ENCODE results near the gene VPS26B.
"Not testable (repeated sequence)": the region's sequence is repeated elsewhere in the genome, so short reads cannot be mapped to it uniquely, and the experiment has no call there.

The VPS26B gene

DNA sequence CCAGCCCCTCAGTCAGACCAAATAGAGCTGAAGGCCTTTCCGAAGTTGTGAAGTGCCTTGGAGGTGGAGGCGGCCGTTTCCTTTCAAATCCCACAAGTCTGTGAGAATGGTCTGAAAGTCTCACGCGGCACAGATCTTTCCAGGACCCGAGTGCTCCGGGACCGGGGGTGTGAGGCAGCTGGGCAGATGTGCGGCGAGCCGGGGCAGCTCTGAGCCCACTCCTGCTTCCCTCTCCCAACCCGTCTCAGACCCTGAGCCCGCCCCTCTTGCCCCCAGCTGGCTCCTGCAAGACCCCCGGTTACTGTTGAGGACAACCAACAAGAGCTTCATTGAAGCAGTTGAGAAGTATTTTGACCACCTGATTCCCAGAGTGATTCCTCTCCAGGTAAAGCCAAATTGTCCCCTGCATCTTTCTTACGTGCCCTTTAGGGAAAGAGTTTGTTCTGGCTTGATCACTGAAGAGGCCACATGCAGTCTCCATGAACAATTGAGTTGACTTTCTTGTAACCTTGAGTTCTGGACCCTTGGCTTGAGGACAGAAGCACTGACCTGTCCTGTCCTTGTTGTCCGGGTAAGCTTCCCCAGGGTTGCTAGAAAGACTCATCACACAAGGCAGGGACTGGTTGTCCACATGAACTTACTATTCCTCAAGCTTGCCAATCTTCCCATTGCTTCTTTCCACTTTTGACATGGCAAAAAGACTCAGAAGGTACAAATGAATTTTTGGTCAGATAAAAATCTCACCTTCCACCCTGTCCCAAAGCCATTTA, 59.2 kb downstream of the VPS26B start:
- no peak for DNase-seq

DNA sequence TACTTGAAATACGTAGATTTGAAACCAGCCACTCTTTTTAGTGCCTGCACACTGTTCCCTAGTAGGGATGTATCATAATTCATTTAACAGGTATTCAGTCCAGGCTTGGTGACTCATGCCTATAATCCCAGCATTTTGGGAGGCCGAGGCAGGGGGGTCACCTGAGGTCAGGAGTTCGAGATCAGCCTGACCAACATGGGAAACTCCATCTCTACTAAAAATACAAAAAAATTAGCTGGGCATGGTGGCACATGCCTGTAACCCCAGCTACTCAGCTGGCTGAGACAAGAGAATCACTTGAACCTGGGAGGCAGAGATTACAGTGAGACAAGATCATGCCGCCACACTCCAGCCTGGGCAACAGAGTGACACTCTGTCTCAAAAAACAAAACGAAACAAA, 59.9 kb downstream of the VPS26B start:
- DNase-seq: not testable (repeated sequence)

DNA sequence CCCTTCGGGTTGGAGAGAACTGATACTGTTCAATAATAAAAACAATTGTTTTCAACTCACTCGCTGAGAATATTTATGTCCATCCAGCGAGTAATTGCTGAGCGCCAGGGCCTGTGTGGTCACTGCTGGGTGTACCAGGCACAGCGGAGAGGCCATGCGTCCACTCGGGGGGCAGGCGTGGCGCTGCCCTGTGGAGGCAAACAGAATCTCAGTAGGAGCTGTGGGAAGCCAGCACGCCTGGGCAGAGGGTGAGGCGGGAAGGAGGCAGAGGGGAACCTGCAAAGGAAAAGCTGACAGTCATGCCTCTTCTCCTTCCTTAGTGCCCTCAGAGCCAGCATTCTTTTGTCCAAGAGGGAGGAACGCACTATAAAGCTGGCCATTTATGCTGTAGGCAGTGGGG, 63.1 kb downstream of the VPS26B start:
- no peak for DNase-seq

DNA sequence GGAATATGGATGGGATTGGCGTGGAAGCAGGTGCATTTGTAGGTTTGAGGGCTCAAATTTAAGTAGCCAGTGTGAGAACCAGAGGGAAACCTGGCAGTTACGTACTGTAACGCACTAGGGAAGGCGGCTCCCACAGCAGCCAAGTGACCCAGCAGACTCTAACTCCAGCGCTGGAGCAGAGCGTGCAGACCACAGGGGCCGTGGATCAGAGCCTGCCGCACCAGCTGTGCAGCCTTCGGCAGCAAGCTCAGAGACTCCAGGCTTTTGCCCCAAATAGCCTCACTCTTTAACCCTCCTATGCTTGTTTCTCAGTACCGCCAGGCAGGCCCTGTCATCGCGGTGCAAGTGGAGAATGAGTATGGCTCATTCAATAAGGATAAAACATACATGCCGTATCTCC, 64.0 kb downstream of the VPS26B start:
- DNase-seq: no peak

DNA sequence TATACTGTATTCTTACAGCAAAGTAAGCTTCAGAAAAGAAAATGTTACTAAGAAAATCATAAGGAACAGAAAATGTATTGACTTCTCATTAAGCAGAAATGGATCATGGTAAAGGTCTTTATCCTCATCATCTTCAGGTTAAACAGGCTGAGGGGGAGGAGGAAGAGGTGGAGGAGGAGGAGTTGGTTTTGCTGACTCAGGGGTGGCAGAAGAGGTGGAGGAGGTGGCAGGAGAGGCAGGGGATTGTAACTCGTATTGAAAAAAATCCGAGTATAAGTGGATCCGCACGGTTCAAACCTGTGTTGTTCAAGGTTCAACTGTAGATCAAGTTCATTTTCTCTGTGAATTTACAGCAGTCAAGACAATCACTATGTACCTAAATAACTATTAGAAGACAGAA, 64.7 kb downstream of the VPS26B start:
- no peak for DNase-seq

DNA sequence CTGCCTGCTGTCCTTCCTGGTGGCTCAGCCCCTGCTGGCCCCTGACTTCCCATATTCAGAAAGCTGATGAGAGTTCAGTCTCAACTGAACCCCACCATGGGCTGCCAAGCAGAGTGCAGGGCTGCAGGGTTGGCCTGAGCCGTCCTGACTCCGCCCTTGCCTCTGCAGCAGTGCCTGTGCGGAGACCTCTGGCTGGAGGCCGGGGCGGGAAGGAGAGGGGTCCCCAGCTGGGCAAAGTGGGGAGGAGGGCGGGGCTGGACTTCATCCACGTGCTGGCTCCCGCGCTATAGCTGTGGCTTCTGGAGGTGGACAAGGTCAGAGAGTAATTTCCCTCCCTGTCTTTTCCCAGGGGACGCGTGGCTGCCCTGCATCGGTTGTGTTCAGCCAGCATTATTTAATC, 65.3 kb downstream of the VPS26B start:
- no peak for DNase-seq

DNA sequence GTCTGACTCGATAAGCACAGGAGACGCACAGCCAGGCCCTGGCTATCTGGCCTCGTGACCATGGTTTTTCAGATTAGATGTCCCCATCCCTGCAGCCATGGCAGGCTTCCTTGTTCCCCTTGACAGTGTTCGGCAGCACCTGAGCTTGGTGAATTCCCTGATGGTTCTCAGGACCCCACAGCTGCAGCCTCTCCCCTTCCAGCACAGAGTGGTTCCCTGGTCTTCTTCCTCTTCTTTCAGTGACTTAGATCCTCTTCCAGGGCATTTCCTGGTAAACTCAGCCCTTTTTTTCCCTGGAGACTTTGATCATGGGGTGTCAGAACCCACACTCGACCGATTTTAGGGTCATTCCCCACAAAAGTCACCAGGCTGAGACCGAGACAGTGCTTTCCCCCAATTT, 66.2 kb downstream of the VPS26B start:
- no peak for DNase-seq

DNA sequence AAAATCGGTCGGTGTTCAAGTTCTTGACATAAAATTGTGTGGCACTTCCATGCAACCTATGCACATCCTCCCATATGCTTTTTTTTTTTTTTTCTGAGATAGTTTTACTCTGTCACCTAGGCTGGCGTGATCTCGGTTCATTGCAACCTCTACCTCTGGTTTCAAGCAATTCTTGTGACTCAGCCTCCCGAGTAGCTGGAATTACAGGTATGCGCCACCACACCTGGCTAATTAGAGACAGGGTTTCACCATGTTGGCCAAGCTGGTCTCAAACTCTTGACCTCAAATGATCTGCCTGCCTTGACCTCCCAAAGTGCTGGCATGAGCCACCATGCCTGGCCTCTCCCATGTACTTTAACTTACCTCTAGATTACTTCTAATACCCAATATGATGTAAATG, 66.7 kb downstream of the VPS26B start:
- no peak for DNase-seq

DNA sequence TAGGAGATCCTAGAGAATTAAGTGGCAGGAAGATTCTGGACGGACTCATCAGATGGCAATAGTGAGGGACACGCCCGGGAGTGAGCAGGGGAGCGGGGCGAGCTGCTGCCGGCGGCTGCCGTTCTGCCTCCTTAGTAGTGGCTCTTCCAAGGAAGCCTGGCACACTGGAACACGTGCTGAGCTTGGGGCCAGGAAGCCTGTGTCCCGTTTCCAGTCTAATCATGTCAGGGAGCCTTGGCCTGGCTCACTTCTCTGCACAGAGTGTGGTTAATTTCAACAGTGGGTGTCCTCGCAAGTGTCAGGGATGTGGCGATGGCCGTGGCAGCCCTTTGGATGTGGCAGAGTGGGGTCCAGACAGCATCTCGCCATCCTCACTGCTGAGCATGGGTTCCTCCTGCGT, 68.2 kb downstream of the VPS26B start:
- DNase-seq: no peak

DNA sequence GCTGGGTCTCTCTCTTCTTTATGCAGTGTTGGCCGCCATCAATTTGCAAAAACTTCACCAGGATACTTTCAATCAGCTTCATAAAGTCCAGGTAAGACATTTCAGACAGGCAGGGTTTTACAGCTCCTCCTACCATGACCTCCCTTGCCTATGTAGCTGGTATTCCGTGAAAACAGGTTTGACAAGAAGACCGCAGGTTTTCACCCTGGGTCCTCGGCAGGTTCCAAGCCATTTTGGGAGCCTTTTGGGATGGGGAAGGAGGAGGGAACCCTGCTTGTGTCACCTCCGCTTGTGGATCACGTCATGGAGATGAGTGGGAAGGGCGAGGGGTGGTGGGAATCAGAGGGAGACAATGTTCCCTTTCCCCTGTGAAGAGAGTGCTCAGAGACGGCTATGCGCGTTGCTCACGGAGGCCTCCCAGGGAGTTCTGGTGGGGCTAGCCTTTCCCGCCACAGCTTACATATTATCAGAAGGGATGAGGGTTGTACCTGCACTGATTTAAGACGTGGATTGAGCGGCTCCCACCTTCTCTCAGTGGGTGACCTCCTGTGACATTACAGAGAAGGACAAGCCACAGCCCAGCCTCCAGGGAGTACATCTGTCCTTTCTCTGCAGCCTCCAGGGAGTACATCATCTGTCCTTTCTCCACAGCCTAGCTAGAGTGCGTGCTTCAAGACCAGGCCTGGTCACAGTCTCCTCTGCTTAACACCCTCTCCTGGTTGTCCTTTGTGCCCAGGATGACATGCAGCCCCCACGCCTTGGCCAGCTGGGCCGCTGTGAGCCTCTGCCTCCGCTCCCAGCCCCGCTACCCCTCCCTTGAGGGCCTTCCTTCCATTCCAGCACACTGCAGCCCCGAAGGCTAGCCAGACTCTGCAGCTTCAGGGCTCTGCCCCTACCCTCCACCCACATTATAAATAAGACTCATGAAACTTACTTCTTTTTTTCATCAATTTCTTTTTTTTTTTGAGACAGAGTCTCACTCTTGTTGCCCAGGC, 68.9 kb downstream of the VPS26B start:
- DNase-seq: no peak

DNA sequence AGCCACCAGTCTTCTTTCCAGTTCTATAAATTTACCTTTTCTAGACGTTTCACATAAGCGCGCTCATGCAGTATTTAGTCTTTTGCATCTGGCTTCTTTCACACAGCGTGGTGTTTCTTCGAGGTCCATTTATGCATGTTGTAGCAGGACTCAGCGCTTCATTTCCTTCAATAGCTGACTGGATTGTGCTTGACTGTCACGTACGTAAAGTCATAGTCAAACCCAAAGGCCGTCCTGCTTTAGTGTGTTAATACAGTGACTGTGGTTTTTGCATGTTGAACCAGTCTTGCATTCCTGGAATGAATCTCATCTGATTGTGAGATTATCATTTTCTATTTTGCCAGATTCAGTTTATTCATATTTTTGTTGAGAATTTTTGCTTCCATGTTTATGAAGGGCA, 70.2 kb downstream of the VPS26B start:
- DNase-seq: no peak

All from NCI-H2171 (cell line).